HEK293T (cell line): Measurements from ENCODE around the gene RNPEP.

Experiments used
- ARNT ChIP-seq: fragments of 450-650 bp; IDR thresholded peaks from 2 replicates; pipeline ENCODE4 v1.6.1; 2017; ENCODE audit warnings: mild to moderate bottlenecking
- CTBP1 ChIP-seq: fragments of 450-650 bp; IDR thresholded peaks from 2 replicates; pipeline ENCODE4 v1.6.1; 2016; ENCODE audit warnings: borderline replicate concordance
- ELF4 ChIP-seq: fragments of 450-650 bp; IDR thresholded peaks from 2 replicates; pipeline ENCODE4 v1.6.1; 2017; ENCODE audit warnings: antibody characterized with exemption
- FOXA1 ChIP-seq: fragments of 450-650 bp; IDR thresholded peaks from 2 replicates; pipeline ENCODE4 v1.6.1; 2016; ENCODE audit warnings: mild to moderate bottlenecking
- FOXK2 ChIP-seq: fragments of 450-650 bp; IDR thresholded peaks from 2 replicates; pipeline ENCODE4 v1.6.1; 2016; ENCODE audit warnings: mild to moderate bottlenecking
- FOXM1 ChIP-seq: fragments of 450-650 bp; IDR thresholded peaks from 2 replicates; pipeline ENCODE4 v1.6.1; 2017; ENCODE audit warnings: mild to moderate bottlenecking, borderline replicate concordance
- HDGF ChIP-seq: fragments of 450-650 bp; IDR thresholded peaks from 2 replicates; pipeline ENCODE4 v1.6.1; 2017; ENCODE audit warnings: antibody characterized with exemption, borderline replicate concordance
- LEF1 ChIP-seq: fragments of 450-650 bp; IDR thresholded peaks from 2 replicates; pipeline ENCODE4 v1.6.1; 2017; ENCODE audit warnings: mild to moderate bottlenecking, borderline replicate concordance
- NFRKB ChIP-seq: fragments of 450-650 bp; IDR thresholded peaks from 2 replicates; pipeline ENCODE4 v1.6.1; 2016; ENCODE audit warnings: mild to moderate bottlenecking, moderate library complexity
- PKNOX1 ChIP-seq: fragments of 450-650 bp; IDR thresholded peaks from 2 replicates; pipeline ENCODE4 v1.6.1; 2016
- SP1 ChIP-seq: fragments of 450-650 bp; IDR thresholded peaks from 2 replicates; pipeline ENCODE4 v1.6.1; 2017

- TF ChIP-seq NFRKB = no peak
- no peak for TF ChIP-seq ARNT
- TF ChIP-seq PKNOX1 = no peak
- TF ChIP-seq SP1 = no peak
- TF ChIP-seq ELF4 = no peak
- no peak for TF ChIP-seq HDGF
- TF ChIP-seq FOXA1 = no peak
- TF ChIP-seq FOXM1 = no peak
- no peak for TF ChIP-seq FOXK2
- no peak for TF ChIP-seq CTBP1
- TF ChIP-seq LEF1 = no peak
These were observed 34.8 kb upstream of the RNPEP start for GRCh38 chr1:201947697-201948008.
